Upper lobe of left lung (tissue), 4 donors: Measurements from ENCODE around the gene CES1.

Experiments
- CTCF ChIP-seq, 6 experiments: fragments of 450-650 bp in 4 of 6; fragments of 200-600 bp in 2 of 6; sonication (generic) in 2 of 6; IDR thresholded peaks; one replicate each; pipeline ENCODE4 v1.5.1; 2016 to 2019; ENCODE audit warnings: antibody characterized with exemption in 6 of 6
- POLR2AphosphoS5 ChIP-seq, 2 donors: sonication (generic); formaldehyde crosslinking; IDR thresholded peaks; one replicate each; pipeline ENCODE4 v1.5.1; 2017; ENCODE audit warnings: antibody characterized with exemption in 2 of 2

- no peak for TF ChIP-seq CTCF (IDR thresholded peaks at IDR 0.05)
- TF ChIP-seq POLR2AphosphoS5 (IDR thresholded peaks at IDR 0.05): no peak
Measured at GRCh38 chr16:55822280-55822810, 10.6 kb downstream of the CES1 start.
